NB4 (cell line): ENCODE data around the gene SGMS2.

Experiments
- TF ChIP-seq, protein P1 (sequence below): IDR thresholded peaks from one replicate; pipeline ENCODE4 v1.5.1; 2012; ENCODE audit warnings: low read depth, low read length
- TF ChIP-seq, protein P2 (sequence below): IDR thresholded peaks from 2 replicates; pipeline ENCODE4 v1.6.1; 2011; ENCODE audit warnings: low read depth, low read length

DNA sequence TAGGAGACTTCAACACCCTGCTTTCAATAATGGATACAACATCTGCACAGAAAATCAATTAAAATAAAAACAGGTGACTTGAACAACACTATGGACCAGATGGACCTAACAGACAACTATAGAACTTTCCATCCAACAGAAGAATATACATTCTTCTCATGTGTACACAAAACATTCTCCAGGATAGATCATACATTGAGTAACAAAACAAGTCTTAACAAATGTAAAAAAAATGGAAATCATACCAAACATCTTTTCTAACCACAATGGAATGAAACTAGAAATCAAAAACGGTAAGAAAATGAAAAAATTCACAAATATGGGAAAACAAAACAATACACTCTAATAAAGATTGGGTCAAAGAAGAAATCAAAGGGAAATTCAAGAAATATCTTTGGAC lies 131.3 kb downstream of the SGMS2 start:
- TF ChIP-seq, protein P1, sequence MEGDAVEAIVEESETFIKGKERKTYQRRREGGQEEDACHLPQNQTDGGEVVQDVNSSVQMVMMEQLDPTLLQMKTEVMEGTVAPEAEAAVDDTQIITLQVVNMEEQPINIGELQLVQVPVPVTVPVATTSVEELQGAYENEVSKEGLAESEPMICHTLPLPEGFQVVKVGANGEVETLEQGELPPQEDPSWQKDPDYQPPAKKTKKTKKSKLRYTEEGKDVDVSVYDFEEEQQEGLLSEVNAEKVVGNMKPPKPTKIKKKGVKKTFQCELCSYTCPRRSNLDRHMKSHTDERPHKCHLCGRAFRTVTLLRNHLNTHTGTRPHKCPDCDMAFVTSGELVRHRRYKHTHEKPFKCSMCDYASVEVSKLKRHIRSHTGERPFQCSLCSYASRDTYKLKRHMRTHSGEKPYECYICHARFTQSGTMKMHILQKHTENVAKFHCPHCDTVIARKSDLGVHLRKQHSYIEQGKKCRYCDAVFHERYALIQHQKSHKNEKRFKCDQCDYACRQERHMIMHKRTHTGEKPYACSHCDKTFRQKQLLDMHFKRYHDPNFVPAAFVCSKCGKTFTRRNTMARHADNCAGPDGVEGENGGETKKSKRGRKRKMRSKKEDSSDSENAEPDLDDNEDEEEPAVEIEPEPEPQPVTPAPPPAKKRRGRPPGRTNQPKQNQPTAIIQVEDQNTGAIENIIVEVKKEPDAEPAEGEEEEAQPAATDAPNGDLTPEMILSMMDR = no peak
- TF ChIP-seq, protein P2, sequence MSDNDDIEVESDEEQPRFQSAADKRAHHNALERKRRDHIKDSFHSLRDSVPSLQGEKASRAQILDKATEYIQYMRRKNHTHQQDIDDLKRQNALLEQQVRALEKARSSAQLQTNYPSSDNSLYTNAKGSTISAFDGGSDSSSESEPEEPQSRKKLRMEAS = no peak
